HG03432 (cell line): ENCODE measurements around the gene CTRL.
"Not testable (repeated sequence)": the region's sequence is repeated elsewhere in the genome, so short reads cannot be mapped to it uniquely, and the experiment has no call there.

Experiments used
- ATAC-seq: cut with Tn5 transposase; IDR thresholded peaks from one replicate; pipeline ENCODE4 v1.9.1; 2021; ENCODE audit warnings: mild to moderate bottlenecking, moderate library complexity; ENCODE audit not compliant: unreplicated experiment

The CTRL gene

DNA sequence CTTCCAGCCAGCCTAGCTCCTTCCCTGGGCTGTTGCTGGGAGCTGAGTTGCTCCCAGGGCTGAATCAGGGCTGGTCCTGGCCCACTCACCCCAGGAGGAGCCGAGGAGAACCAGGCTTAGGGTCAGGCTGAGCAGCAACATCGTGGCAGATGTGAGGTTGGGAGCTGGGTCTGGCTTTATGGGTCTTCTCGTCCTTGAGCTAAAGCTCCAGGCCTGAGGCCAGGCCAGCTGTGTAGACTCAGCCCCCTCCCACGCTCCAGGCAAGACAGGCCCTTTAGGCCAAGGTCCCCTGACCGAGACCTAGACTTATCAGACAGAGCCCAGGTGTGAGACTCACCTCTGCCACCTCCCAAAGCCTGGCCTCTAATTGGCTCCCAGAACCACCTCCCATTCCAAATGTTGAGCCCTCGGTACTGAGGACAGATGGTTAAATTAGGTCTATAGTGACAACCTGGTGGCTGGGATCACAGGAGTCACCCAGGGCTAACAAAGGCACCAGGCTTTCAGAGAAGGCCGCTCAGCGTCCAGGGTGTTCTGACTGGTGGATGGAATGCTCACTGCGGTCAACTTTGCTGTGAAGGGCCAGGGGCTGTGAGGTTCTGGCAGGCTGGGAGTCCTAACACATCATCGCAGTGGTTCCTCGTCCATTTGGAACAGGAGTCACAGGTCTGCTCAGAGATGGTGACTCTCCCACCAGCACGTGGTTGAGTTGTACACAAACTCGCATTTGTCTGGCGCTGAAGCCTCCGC is at the start of gene CTRL:
Gene CTRL (minus strand): TSS at position 151 of the 750 bp plus-strand sequence. CDS start 10 bp downstream, at position 141.
- ATAC-seq, result no peak

- no peak for ATAC-seq
Observed at GRCh38 chr16:67979955-67980678, 48.5 kb upstream of the CTRL start, which contains the start of gene DPEP3. Gene DPEP3, minus strand, starts transcription at chr16:67980499. Its CDS starts 119 bp downstream, at chr16:67980380.

GRCh38 chr16:67977469-67978227 is 46.0 kb upstream of the CTRL start:
- no peak for ATAC-seq

DNA sequence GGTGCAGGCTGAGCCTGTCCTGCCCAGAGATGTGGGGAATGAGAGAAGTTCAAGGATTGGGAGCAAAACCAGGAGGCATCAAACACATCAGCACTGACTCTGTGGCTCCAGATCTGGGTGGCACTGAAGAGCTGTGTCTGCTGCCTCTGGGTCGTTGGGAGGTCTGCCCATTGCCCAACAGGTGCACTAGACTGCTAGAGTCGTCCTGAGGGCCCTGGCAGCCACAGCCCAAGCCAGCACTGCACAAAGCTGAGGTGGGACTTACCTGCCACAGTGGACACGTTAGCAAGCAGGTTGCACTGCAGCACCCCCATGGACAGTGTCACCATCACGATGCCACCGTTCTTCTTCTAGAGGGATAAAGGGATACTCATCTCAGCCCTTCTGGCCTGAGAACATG is 45.3 kb upstream of the CTRL start:
- ATAC-seq, result no peak

DNA sequence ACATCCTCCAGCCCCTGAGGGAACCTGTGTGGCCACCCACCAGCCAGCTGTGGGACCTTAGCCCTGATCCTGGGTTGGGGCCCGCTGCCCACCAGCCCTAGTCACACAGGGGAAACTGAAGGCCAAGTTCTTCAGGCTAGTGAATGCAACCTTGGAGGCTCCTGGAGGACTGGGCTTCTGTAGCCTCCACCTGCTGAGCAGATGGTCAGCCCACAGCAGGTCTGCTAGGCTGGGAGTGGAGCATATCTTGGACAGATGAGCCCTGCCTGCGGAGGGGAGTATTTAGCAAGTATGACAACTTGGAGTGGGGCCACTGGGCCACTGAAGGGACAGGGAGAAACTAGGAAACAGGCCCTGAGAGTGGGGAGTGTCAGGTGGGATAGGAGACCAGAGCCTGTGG is 44.5 kb upstream of the CTRL start:
- no peak for ATAC-seq

GRCh38 chr16:67975321-67976105 is 43.9 kb upstream of the CTRL start:
- ATAC-seq, result no peak

DNA sequence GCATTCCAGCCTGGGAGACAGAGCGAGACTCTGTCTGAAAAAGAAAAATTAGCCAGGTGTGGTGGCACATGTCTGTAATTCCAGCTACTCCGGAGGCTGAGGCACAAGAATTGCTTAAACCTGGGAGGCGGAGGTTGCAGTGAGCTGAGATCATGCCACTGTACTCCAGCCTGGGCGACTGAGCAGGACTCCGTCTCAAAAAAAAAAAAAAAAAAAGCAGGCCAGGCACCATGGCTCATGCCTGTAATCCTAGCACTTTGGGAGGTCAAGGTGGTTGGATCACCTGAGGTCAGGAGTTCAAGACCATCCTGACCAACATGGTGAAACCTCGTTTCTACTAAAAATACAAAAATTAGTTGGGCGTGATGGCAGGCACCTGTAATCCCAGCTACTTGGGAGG is 40.6 kb upstream of the CTRL start:
- ATAC-seq, result not testable (repeated sequence)

DNA sequence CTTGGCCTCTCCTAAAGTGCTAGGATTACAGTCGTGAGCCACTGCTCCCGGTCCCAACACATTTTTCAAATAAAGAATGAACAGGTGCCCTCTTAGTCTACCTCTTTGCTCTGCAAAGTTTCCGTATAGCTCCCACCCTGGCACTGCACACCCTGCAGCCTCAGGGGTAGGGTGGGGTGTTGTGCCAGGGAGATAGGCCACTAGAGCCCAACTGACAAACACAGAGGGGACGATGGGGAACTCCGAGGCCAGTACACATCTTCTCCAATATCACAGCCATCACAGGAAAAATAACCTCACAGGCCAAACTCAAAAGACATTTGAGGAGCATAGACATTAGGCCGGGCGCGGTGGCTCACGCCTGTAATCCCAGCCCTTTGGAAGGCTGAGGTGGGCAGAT is 39.4 kb upstream of the CTRL start:
- no peak for ATAC-seq

DNA sequence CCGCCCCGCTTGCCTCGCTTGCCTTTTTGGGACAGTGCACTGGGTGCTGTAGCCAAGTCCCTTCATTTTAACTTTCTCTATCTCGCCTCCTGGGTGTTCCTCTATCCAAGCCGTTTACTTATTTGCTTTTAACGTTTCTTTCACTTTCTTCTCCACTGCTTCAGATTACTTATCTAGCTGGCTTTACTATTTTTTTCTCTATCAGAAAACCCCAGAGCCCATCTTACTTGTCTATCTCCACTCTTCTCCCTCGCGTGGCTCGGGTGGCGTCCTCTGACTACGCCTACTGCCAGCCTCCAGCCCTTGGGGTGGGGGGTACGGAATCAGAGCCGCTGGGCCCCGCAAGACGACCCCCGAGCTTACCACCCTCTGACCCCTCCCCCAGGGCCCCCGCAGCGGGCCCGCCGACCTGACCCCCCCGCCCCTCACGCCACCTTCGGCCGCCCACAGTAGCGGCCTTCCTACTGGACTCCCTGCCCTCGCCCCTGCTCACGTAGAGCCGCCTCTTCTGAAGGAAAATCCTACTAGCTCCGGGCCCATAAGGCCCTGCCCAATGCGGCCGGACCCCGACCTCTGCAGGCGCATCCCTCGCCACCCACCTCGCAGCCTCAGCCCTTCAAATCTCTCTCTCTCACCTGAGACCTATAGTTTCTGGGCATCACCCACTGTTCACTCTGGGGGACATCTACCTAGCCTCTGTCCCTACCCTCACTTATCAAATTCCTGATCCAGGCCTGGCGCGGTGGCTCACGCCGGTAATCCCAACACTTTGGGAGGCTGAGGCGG is 37.8 kb upstream of the CTRL start:
- ATAC-seq, result no peak

DNA sequence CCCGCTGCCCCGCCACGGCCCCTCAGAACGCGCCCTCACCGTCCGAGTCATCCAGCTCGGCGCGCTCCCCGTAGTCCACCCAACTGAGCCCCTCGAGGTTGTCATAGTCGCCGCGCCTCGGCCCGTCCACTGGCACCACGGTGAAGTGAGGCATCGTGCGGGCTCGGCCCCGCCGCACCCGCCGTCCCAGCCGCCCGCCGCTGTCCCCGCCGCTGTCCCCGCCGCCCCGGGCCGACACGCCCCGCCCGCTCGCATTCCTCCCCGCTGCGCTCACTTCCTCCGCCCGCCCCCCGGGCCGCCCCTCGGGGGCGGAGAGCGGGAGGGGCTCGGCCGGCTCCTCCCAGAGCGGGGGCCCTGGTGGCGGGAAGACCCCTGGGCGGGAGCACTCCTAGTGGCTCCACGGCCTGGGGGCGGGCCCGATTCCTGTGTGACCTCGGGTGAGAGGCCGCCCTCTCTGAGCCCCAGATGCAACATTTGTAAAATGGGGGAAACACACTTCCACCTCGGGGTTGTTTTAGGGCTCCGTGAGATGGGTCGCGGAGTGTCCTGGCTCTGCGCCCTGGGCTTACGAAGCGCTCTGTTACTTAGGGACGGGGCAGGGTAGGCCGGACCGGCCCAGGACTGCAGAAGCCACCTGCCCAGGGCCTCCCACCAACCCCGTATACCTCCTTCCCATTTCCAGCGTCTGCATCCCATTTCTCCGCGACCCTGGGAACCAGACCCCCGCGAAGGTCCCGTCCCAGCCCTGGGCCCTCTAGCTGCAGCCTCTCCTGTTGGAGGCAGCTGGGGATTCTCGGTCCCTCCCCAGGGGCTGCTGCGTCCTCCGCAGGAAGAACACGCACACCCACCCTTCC is 37.0 kb upstream of the CTRL start, which contains the start of gene SLC12A4:
Gene SLC12A4 (minus strand): TSS at position 238 of the 854 bp plus-strand sequence. CDS start 84 bp downstream, at position 154.
- peak; percentile 80 for ATAC-seq

DNA sequence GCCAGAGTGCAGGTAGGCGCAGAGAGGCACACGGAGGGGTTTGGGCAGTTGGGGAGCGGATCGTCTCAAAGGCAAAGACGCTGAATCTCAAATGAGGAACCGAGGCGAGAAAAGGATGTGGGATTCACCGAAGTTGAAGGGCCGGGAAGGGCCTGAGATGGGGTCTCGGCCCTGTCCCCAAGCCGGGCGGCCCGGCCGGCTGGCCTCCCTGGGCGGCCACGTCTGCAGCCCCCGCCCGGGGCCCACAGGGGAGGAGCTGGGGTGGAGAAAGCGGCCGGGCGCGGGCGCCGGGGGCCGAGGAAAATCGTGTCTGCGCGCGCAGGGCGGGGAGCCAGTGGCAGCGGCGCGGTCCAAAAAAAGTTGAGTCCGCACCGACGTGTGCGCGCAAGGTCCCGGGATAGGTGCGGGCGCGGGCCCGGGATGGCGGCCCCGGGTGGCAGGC is 36.3 kb upstream of the CTRL start:
- peak; percentile 32 for ATAC-seq

DNA sequence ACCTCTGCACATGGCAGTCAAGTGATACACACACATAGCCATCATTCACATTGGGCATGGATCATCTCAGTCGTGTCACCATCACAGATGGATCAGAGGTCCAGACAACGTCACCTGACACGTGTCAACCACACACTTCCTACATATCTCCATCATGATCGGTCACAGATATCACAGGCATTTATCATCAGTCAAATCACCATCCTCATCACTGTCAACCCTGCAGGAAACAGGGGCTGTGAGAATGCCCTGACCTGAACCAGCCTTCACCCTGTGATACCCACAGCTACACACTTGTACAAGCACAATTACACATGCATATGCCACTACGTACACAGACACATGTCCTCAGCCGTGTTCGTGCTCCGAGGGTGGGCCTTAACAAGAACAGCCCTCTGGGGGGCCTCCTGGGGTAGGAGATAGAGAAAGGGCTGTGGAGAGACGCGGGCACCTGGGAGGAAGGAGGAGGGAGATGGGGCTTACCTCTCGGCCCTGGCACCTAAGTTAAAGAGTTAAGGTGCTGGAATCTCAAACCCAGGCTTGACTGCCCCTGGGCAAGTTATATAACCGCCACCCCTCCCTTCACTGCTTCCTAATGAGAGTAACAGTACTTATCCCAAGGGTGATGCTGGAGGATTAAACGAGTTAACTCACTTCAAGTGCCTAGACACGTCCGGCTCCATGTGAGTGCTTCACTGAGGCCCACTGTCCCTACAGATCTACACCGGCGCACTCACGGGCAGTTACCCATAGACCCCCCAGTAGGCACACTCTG is 35.7 kb upstream of the CTRL start:
- ATAC-seq, result no peak

- no peak for ATAC-seq
Observed at GRCh38 chr16:67966549-67967182, 35.0 kb upstream of the CTRL start.

- no peak for ATAC-seq
Observed at GRCh38 chr16:67965668-67966548, 34.2 kb upstream of the CTRL start.

DNA sequence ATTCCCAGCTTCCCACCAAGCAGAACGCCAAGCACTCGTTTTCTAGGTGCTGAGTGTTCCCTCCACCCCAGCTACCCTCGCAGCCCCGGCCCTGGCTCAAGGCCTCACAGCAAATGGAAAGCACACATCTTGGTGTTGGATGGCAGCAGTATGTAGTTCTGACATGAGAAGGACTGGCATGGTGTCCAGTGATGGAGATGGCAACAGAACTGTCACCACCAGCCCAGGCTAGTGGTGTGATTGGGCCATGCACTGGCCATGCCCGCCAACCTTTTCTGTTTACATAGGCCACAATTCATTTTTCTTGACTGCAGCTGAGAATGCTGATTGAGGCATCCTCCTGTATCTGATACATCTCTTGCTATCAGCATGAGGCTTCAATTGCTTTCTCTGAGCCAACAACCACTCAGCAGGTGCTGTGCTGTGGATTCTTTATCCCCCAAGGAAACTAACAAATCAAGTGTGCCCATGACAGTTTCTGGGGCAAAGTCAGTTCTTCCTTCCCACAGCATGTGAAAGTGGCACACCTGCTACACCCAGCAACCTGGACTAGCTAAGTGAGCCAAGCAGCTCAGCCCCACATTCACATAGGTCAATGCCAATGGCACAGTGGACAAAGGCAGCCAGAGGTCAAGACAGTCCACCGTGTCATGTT is 32.9 kb upstream of the CTRL start:
- no peak for ATAC-seq

- ATAC-seq, result no peak
Observed at GRCh38 chr16:67963662-67964321, 32.1 kb upstream of the CTRL start.
